Activated T-helper 1 cell treated with anti-CD3 and anti-CD28 coated beads, Interleukin-12 subunit alpha, Interleukin-12 subunit beta, Interleukin-2, Interleukin-4 antibody, amounts not matched to agents 30 ng/mL and 10 ng/mL and 1 ng/mL, durations not matched to agents 14 hours and 24 hours and 36 hours (primary cell): ENCODE results near the gene AOPEP. TPM values are rescaled to one million over a fixed set of nuclear protein-coding genes. Genes with fewer than 3 reads are reported as not detected.

Source experiments
- DNase-seq: peaks from one replicate; pipeline ENCODE4 v3.0.0; 2021; ENCODE audit warnings: low spot score
- H3K27ac Mint-ChIP-seq: one replicate; pipeline ENCODE4 v1.8.0; 2021; ENCODE audit warnings: mild to moderate bottlenecking, mixed read lengths
- H3K27me3 Mint-ChIP-seq: one replicate; pipeline ENCODE4 v1.8.0; 2022; ENCODE audit warnings: mild to moderate bottlenecking, moderate library complexity, mixed read lengths; ENCODE audit not compliant: insufficient read depth
- H3K36me3 Mint-ChIP-seq: one replicate; pipeline ENCODE4 v1.8.0; 2021; ENCODE audit warnings: low read depth, mixed read lengths
- H3K4me1 Mint-ChIP-seq: one replicate; pipeline ENCODE4 v1.8.0; 2021; ENCODE audit warnings: low read depth, mixed read lengths
- H3K4me3 Mint-ChIP-seq: one replicate; pipeline ENCODE4 v1.8.0; 2021; ENCODE audit warnings: mild to moderate bottlenecking, moderate library complexity, mixed read lengths
- H3K9me3 Mint-ChIP-seq: one replicate; pipeline ENCODE4 v1.8.0; 2021; ENCODE audit warnings: mixed read lengths
- intact Hi-C: fragments of 100-400 bp; cut with micrococcal nuclease; formaldehyde crosslinking; loops from one replicate; pipeline ENCODE4 v1.15.1; 2024
- total RNA-seq: library from RNA; stranded (reverse); gene quantifications from 2 replicates; pipeline ENCODE4 v1.2.3, GENCODE V29; 2022

AOPEP gene, protein sequence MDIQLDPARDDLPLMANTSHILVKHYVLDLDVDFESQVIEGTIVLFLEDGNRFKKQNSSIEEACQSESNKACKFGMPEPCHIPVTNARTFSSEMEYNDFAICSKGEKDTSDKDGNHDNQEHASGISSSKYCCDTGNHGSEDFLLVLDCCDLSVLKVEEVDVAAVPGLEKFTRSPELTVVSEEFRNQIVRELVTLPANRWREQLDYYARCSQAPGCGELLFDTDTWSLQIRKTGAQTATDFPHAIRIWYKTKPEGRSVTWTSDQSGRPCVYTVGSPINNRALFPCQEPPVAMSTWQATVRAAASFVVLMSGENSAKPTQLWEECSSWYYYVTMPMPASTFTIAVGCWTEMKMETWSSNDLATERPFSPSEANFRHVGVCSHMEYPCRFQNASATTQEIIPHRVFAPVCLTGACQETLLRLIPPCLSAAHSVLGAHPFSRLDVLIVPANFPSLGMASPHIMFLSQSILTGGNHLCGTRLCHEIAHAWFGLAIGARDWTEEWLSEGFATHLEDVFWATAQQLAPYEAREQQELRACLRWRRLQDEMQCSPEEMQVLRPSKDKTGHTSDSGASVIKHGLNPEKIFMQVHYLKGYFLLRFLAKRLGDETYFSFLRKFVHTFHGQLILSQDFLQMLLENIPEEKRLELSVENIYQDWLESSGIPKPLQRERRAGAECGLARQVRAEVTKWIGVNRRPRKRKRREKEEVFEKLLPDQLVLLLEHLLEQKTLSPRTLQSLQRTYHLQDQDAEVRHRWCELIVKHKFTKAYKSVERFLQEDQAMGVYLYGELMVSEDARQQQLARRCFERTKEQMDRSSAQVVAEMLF
- 20.5 and 22.5 TPM in 2 replicates for total RNA-seq

DNA sequence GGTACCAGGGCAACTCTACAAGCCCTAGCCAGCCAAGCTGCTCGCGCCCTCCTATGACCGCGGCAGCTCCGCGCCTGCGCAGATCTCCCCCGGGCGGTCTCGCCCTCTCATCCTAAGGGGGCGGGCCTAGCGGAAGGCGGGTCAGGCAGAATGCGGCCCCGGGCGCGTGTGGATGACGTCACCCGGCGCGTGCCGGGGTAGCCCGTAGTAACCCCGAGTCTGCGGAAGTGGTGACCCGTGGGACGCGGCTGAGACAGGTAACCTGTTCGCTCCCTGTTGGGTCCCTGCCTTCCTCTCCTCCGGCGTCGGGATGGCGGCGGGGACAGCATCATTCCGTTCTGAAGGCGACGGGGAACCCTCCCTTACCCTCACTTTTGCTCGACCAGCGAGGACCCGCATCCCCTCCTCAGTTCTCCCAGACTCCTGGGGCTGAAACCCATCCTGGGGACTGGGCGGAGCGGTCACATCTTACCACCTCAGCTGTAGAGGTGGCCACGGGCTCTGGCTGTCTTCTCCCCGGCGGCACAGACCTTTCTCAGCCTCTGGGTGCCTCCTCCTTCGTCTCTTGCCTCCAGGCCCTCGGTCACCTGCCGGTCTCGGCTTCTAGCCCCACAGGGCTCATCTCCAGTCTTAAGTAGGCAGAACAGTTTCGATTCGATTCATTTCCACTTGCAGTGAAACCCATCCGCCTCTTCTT lies at the start of gene AOPEP:
TSS of gene AOPEP (plus strand) at position 205 of the 697 bp plus-strand sequence. CDS start 33,085 bp downstream, outside the sequence.
- Mint-ChIP-seq H3K9me3 (no peaks in the 10 kb centered on the region), H3K27ac (peak within 1 kb of the TSS; percentile 99), H3K4me3 (peak within 1 kb of the TSS; percentile 94), H3K27me3 (peaks cover 2% of the 10 kb centered on the region), H3K4me1 (peaks cover 12% of the 10 kb centered on the region), H3K36me3 (no peaks in the 10 kb centered on the region)
- intact Hi-C loops: loop anchor here (1.0 to 10.0 kb wide), 13 partner anchors 57 to 1928 kb away; partner anchors contain the start of genes FANCC and PRXL2C
- DNase-seq: peak; percentile 99

DNA sequence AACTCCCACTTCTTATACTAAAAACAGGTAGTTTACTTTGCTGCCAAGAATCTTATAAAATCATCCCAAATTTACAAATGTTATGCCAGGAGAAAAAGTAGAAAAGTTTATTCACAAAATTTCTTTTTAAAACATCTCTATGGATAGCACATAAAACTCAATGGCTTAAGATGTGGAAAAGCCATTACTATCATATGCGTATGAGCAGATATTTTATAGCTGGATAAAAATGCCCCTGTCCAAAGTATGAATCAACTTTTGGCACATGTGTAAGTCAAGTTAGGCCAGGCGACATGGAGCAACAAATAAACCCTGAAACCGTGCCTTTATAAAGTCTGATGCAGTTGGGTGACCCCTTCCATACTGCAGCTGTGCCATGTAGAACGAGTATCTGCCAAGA lies 48.6 kb upstream of the AOPEP start:
- Mint-ChIP-seq H3K27me3 (peaks cover 18% of the 10 kb centered on the region), H3K27ac (no peak overlapping the region)
- intact Hi-C loops: no loop called here

DNA sequence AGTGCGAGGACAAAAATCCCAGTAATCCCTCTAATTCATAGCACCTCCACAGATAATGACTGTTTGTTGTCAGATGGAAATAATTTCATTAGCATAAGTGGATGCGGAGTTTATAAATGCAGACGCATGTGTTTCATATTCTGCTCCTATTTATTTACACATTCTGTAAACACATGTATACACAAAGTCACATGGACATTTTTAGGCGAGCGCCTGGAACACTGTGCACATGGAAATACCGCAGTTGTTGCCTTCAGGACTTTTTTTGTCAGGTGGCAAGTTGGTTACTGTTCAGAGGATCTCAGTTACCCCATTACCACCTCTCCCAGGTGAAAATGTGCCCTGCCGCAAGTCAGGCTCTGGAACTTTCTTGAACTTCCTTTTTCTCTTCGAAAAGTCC lies 46.9 kb upstream of the AOPEP start:
- Mint-ChIP-seq H3K4me3 (no peak overlapping the region), H3K36me3 (no peaks in the 10 kb centered on the region), H3K27me3 (peaks cover 18% of the 10 kb centered on the region), H3K4me1 (no peaks in the 10 kb centered on the region), H3K9me3 (no peaks in the 10 kb centered on the region), H3K27ac (no peak overlapping the region)
- DNase-seq: no peak
- intact Hi-C loops: no loop called here

More for the DNA sequence above, 48.6 kb upstream of the AOPEP start:
- DNase-seq: no peak
- Mint-ChIP-seq H3K36me3 (no peaks in the 10 kb centered on the region), H3K9me3 (no peaks in the 10 kb centered on the region), H3K4me1 (no peaks in the 10 kb centered on the region), H3K4me3 (no peak overlapping the region)

DNA sequence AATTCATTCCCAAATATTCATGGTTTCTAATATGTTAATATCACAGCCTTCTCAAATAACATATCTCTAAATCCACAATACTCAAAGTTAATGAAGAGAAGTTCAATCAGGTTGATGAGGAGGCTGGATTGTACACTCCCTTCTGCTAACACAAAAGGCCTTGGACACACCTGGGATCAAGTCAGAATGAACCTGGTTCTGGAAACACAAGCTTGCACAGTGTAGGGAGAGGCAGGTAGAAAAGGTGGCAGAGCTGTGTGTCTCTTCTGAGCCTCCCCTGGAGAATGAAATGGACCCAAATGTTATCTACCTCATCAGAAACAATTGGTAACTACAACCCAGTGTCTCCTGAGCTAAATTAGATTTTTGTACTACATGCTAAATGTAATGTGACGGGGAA lies 46.5 kb upstream of the AOPEP start:
- H3K4me1 Mint-ChIP-seq: no peaks in the 10 kb centered on the region
- DNase-seq: no peak
- intact Hi-C loops: loop anchor here (10.0 kb wide), 2 partner anchors 105 to 1535 kb away; no protein-coding TSS in a partner anchor

DNA sequence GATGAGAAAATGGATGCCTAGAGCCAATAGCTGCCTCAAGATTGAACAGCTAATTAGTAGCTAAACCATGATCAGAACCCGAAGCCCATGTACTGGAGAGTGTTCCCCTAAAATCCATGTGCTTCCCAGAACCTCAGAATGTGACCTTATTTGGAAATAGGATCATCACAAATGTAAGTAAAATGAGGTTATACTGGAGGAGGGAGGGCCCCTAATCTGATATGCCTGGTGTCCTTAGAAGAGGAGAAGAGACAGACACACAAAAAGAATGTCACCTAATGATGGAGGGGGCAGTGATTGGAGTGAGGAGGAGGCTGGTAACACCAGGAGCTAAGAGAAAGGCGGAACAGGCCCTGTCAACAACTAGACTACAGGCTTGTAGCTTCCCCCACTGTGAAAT lies 45.9 kb upstream of the AOPEP start:
- Mint-ChIP-seq H3K27ac (no peak overlapping the region), H3K36me3 (no peaks in the 10 kb centered on the region), H3K27me3 (peaks cover 21% of the 10 kb centered on the region), H3K4me3 (no peak overlapping the region), H3K9me3 (no peaks in the 10 kb centered on the region), H3K4me1 (no peaks in the 10 kb centered on the region)
- intact Hi-C loops: loop anchor here (1.0 to 10.0 kb wide), 6 partner anchors 104 to 1534 kb away; no protein-coding TSS in a partner anchor
- DNase-seq: no peak

More for the DNA sequence above, 46.5 kb upstream of the AOPEP start:
- Mint-ChIP-seq H3K36me3 (no peaks in the 10 kb centered on the region), H3K27me3 (peaks cover 18% of the 10 kb centered on the region), H3K27ac (no peak overlapping the region), H3K9me3 (no peaks in the 10 kb centered on the region), H3K4me3 (no peak overlapping the region)

DNA sequence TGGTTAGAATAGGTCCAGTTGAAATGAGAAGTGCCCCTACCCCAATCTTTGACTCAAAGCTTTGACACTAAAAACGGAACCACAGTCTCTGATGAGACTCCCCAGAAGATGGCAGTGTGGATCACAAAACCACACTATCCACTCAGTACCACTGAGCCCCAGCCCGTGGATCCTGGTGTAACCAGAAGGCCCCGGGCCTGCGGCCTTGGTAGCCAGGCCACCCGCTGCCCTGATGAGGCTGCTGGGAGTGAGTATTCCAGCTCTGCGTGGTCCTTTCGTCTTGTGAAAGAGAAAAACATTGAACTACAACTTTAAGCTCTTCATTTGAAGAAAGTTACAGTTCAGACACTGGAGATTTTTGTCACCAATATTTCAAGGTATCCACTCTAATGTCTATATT lies 45.0 kb upstream of the AOPEP start:
- H3K27me3 Mint-ChIP-seq: peaks cover 27% of the 10 kb centered on the region
- no peak overlapping the region for H3K27ac Mint-ChIP-seq
- H3K36me3 Mint-ChIP-seq: no peaks in the 10 kb centered on the region
- H3K4me1 Mint-ChIP-seq: no peaks in the 10 kb centered on the region
- H3K9me3 Mint-ChIP-seq: no peaks in the 10 kb centered on the region
- no peak overlapping the region for H3K4me3 Mint-ChIP-seq
- intact Hi-C loops: loop anchor here (1.0 to 10.0 kb wide), 6 partner anchors 103 to 1533 kb away; no protein-coding TSS in a partner anchor
- DNase-seq: peak; percentile 43

DNA sequence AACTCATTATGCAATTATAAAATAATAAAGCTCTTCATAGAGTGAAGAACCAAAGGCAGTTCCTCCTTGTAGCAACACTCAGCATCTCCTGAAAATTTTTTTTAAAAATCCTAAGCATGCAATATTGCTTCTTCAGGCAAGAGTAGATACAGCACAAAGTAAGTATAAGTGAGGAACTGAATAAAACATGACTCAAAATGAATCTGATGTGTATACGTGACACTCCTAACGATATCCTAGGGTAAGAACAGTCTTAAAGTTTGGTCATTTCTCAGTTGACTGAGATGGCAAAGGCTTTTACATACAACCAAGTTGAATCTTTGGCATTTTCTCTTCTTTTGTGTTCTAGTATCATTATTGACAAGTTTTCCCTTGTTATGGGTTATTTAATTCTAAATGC lies 41.1 kb upstream of the AOPEP start:
- H3K27me3 Mint-ChIP-seq: peaks cover 22% of the 10 kb centered on the region
- H3K36me3 Mint-ChIP-seq: no peaks in the 10 kb centered on the region
- no peaks in the 10 kb centered on the region for H3K4me1 Mint-ChIP-seq
- no peaks in the 10 kb centered on the region for H3K9me3 Mint-ChIP-seq
- DNase-seq: no peak
- H3K4me3 Mint-ChIP-seq: no peak overlapping the region
- intact Hi-C loops: loop anchor here (10.0 kb wide), 2 partner anchors 99 to 1529 kb away; no protein-coding TSS in a partner anchor
- H3K27ac Mint-ChIP-seq: no peak overlapping the region

DNA sequence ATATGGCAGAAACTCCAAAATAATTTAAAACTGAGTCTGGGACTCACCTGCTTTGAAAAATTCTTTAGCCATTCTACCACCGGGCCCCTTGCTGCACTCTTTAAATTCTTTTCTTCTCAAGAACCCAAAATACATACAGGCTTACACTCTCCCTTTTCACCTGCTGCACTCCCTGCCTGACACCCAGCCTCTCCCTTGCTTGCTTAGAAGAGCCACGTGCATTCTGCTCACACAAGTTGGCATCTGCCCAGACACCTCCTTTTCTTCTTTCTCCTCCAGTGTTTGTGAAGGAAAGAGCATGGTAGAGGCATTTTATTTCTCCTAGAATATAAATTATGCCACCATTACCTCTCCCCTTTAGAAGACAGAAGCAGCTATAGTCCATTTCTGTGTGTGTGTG lies 39.0 kb upstream of the AOPEP start:
- H3K4me3 Mint-ChIP-seq: no peak overlapping the region
- no peak overlapping the region for H3K27ac Mint-ChIP-seq

DNA sequence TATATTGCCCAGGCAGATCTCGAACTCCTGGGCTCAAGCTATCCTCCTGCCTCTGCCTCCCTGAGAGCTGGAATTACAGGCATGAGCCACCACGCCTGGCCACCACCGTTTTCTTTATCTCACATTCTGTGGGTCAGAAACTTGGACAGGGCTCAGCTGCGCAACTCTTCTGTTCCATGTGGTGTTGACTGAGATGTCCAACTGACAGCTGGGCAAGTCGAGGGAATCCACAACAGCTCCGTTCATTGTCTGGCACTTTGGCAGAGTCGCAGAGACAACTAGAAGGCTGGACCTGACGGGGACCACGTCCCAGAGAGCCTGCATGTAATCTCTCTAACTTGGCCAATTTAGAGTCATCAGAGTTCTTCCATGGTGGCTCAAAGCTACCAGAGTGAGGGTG lies 36.2 kb upstream of the AOPEP start:
- intact Hi-C loops: no loop called here
- DNase-seq: no peak
- Mint-ChIP-seq H3K4me1 (no peaks in the 10 kb centered on the region), H3K36me3 (no peaks in the 10 kb centered on the region), H3K27me3 (peaks cover 19% of the 10 kb centered on the region), H3K4me3 (no peak overlapping the region), H3K9me3 (no peaks in the 10 kb centered on the region), H3K27ac (no peak overlapping the region)

More for the DNA sequence above, 39.0 kb upstream of the AOPEP start:
- Mint-ChIP-seq H3K9me3 (no peaks in the 10 kb centered on the region), H3K36me3 (no peaks in the 10 kb centered on the region), H3K27me3 (peaks cover 19% of the 10 kb centered on the region), H3K4me1 (no peaks in the 10 kb centered on the region)
- DNase-seq: no peak
- intact Hi-C loops: loop anchor here (10.0 kb wide), 2 partner anchors 97 to 1527 kb away; no protein-coding TSS in a partner anchor

DNA sequence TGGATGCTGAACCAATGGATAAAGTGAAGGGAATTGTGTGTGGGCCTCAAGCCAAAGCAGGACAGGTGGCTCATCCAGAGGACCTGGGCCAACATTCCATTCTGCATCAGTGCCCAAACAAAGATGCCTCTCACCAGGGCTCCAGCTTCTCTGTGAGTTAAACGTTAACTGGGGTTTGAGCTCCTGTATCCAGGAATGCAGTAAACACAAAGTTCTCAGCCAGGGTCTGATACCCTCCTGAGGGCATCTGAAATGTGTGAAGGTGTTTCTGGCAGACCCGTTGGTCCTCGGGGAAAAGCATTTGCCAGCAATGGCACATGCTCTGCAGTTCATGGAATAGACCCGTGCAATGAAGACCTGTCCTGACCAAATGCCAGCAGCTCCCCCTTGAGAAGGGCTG lies 33.9 kb upstream of the AOPEP start:
- Mint-ChIP-seq H3K4me3 (no peak overlapping the region), H3K27ac (no peak overlapping the region), H3K27me3 (peaks cover 10% of the 10 kb centered on the region), H3K36me3 (no peaks in the 10 kb centered on the region), H3K4me1 (no peaks in the 10 kb centered on the region), H3K9me3 (no peaks in the 10 kb centered on the region)
- intact Hi-C loops: no loop called here
- no peak for DNase-seq

DNA sequence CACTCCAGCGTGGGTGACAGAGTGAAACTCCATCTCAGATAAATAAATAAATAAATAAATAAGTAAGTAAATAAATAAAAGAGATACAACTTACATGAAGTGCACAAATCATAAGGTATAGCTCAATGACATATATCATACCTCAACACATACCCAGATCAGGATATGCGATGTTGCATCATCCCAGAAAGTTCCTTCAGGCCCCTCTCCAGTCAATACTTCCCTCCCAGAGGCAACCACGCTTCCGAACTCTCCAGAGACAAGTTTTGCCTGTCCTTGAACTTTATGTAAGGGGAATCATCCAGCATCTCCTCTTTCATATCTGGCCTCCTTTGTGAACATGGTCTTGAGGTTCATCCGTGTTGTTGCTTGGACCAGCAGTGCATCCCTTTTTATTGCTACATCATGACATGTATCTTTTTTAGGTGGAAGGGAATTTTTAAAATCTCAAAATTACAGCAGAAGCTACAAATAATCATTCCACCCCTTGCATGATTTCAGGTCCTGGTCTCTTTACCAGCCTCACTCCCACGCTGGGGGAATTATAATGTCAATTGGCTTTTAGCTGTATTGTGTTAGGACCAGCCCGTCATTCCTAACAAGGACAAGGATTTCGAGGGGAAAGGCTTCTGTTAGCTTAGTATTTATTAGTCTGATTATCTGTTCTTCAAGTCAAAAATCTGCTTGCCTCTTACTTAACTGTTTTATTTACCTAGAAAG lies 32.9 kb upstream of the AOPEP start:
- no peak for DNase-seq
- intact Hi-C loops: no loop called here
- no peak overlapping the region for H3K27ac Mint-ChIP-seq
- H3K4me3 Mint-ChIP-seq: no peak overlapping the region
- no peaks in the 10 kb centered on the region for H3K4me1 Mint-ChIP-seq
- peaks cover 3% of the 10 kb centered on the region for H3K27me3 Mint-ChIP-seq
- no peaks in the 10 kb centered on the region for H3K9me3 Mint-ChIP-seq
- H3K36me3 Mint-ChIP-seq: no peaks in the 10 kb centered on the region

DNA sequence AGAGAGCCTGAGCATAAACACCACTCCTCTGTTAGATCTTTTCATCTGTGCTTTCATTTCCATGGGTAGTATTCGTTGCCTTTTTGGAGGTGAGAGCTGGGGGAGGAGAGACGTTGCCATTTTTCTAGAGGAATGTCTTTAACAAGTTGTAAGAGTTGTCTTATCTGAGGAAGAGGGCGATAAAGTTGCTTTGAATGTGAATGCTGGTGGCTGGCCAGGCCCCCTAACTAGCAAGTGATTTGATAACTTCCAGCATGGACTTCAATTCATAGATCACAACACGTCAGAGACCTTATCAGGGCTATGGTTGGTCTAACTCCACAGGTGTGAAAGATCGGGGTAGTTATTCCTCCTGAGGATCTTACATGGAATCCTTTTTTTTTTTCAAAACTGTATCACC lies 30.0 kb upstream of the AOPEP start:
- no peaks in the 10 kb centered on the region for H3K4me1 Mint-ChIP-seq
- no peak overlapping the region for H3K4me3 Mint-ChIP-seq
- no peak for DNase-seq
- no peaks in the 10 kb centered on the region for H3K9me3 Mint-ChIP-seq
- intact Hi-C loops: no loop called here
- no peaks in the 10 kb centered on the region for H3K36me3 Mint-ChIP-seq
- no peaks in the 10 kb centered on the region for H3K27me3 Mint-ChIP-seq
- no peak overlapping the region for H3K27ac Mint-ChIP-seq
